Activated naive CD4-positive, alpha-beta T cell treated with anti-CD3 and anti-CD28 coated beads, Interleukin-2, amount 10 ng/mL, durations not matched to agents 7 days and 5 days (primary cell): ENCODE results near the gene CDC5L.

ENCODE experiments used
- CTCF ChIA-PET: fragments of 350-600 bp; sonication (Branson Sonifier 250); formaldehyde crosslinking; loops from one replicate; lab custom pipeline; 2021; ENCODE audit warnings: antibody characterized with exemption; lab: Charles Lee
- DNase-seq: peaks from one replicate; pipeline ENCODE4 v3.0.0-alpha.2; 2020
- H3K27ac Mint-ChIP-seq: one replicate; pipeline ENCODE4 v1.8.0; 2021; ENCODE audit warnings: mild to moderate bottlenecking, moderate library complexity, mixed read lengths
- H3K27me3 Mint-ChIP-seq: one replicate; pipeline ENCODE4 v1.8.0; 2021; ENCODE audit warnings: mild to moderate bottlenecking, mixed read lengths
- H3K36me3 Mint-ChIP-seq: one replicate; pipeline ENCODE4 v1.8.0; 2021; ENCODE audit warnings: mixed read lengths
- H3K4me1 Mint-ChIP-seq: one replicate; pipeline ENCODE4 v1.8.0; 2021; ENCODE audit warnings: mixed read lengths
- H3K4me3 Mint-ChIP-seq: one replicate; pipeline ENCODE4 v1.8.0; 2021; ENCODE audit warnings: mild to moderate bottlenecking, moderate library complexity, mixed read lengths
- H3K9me3 Mint-ChIP-seq: one replicate; pipeline ENCODE4 v1.8.0; 2021; ENCODE audit warnings: mixed read lengths

The CDC5L gene

DNA sequence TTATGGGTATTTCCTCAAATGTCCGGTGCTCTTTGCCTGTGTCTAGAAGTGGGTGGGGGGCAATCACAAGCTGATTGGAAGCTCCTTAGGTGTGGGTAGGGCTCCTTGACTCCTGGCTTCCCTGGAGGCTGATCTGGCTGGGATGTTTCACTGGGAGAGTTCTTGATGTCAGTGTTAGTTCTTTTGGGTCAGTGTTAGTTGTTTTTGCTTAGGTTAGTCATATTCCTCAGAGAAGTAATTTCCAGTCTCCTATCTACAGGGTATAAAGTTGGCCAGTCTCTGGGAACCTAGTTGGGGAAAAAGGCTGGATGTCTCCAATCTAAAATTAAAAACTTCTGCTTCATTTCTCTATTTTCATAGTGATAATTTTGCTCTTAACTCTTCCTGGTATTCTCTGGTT is 23.6 kb downstream of the CDC5L start:
- peaks cover 82% of the 10 kb centered on the region for H3K36me3 Mint-ChIP-seq
- H3K4me1 Mint-ChIP-seq, result peaks cover 14% of the 10 kb centered on the region
- no peaks in the 10 kb centered on the region for H3K9me3 Mint-ChIP-seq
- no peak overlapping the region for H3K4me3 Mint-ChIP-seq
- CTCF ChIA-PET, result interaction anchor here (0.7 kb wide), 1 partner anchor 71 kb away, joined by 3 read pairs; no protein-coding TSS in a partner anchor
- H3K27me3 Mint-ChIP-seq, result no peaks in the 10 kb centered on the region
- DNase-seq, result no peak
- H3K27ac Mint-ChIP-seq, result no peak overlapping the region

DNA sequence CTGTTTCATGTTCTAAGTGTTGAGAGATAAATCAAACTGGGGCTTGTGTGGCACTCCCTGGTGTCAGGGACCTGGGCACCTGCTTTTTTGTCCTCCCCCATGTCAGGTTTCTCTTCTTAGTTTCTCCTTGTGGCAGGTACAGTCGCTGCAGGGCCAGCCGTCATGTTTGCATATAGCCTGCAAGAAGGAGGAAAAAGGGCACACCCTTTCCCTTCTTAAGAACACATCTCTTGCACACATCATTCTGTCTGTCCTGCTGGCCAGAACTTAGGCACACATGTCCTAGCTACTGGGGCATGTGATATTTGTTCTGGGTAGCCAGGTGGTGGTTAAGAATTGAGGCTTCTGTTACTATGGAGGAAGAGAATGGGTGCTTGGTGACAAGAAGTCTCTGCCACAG is 27.9 kb downstream of the CDC5L start:
- CTCF ChIA-PET, result no interaction called here
- Mint-ChIP-seq H3K4me3 (no peak overlapping the region), H3K27ac (no peak overlapping the region), H3K27me3 (no peaks in the 10 kb centered on the region), H3K36me3 (peaks cover 68% of the 10 kb centered on the region), H3K9me3 (peaks cover 4% of the 10 kb centered on the region), H3K4me1 (peaks cover 11% of the 10 kb centered on the region)
- no peak for DNase-seq

DNA sequence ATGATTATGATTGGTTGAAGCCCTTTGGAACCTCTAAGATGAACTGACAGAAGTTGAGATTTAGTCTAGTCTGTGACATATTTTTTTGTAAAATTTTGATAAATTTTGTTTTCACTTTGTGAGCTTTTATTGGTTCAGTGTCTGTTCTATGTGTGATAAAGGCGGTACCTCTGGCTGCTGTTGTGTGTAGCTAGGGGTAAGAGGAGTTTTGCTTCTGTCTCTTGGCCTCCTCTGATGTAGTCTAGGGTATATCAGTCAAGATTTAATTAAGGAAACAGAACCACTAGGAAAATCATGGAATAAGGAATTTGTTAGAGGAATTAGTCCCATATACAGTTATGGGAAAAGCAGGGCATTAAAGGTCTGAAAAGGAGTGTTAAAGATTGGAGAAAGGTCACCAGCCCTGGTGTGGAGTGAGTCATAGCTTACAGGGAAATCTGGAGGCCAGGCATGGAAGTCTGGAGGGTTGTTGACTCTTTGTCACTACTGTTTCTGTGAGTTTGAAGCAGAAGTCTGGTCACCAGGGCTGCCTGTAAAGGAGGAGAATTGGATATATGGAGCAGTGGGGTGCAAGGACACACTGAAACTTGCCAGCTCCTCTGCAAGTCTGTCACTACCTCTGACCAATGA is 28.5 kb downstream of the CDC5L start:
- no peak for DNase-seq
- H3K36me3 Mint-ChIP-seq, result peaks cover 71% of the 10 kb centered on the region
- no peak overlapping the region for H3K27ac Mint-ChIP-seq
- no peaks in the 10 kb centered on the region for H3K27me3 Mint-ChIP-seq
- peaks cover 11% of the 10 kb centered on the region for H3K4me1 Mint-ChIP-seq
- no peak overlapping the region for H3K4me3 Mint-ChIP-seq
- CTCF ChIA-PET, result no interaction called here
- peaks cover 4% of the 10 kb centered on the region for H3K9me3 Mint-ChIP-seq

DNA sequence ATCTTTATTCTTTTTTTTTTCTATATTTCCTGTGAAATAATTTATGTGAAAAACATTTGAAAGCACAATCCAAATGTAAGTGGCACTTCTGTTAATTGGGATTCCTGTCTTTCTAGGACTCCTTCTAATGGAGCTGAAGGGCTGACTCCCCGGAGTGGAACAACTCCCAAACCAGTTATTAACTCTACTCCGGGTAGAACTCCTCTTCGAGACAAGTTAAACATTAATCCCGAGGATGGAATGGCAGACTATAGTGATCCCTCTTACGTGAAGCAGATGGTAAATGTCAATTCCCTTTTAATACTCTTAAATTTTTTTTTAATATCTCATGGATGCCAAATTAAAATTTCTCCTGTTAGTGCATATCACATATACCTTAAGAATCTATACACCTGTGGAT is 35.0 kb downstream of the CDC5L start:
- no peak for DNase-seq
- H3K4me1 Mint-ChIP-seq, result no peaks in the 10 kb centered on the region
- H3K4me3 Mint-ChIP-seq, result no peak overlapping the region
- peaks cover 61% of the 10 kb centered on the region for H3K36me3 Mint-ChIP-seq
- no peaks in the 10 kb centered on the region for H3K27me3 Mint-ChIP-seq
- CTCF ChIA-PET, result interaction anchor here (0.6 kb wide), 1 partner anchor 1312 kb away, joined by 3 read pairs; no protein-coding TSS in a partner anchor
- no peak overlapping the region for H3K27ac Mint-ChIP-seq
- H3K9me3 Mint-ChIP-seq, result no peaks in the 10 kb centered on the region

DNA sequence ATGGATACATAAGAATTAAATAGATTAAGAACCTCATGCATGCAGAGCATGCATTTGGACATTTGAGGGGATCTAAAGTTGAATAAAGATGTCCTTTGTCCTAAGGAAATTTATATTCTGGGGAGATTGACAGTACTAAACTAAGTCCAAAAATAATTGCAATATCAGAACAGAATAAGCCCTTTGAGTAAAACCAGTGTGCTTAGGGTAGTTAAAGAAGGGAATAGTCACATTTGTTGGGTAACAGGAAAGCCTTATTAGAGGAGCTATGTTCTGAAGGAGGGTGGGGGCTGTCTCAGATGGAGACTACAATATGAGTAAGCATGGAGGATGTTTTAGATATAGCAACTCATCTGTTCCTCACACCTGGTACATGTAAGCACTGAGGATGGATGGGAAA is 35.8 kb downstream of the CDC5L start:
- CTCF ChIA-PET, result no interaction called here
- peaks cover 61% of the 10 kb centered on the region for H3K36me3 Mint-ChIP-seq

DNA sequence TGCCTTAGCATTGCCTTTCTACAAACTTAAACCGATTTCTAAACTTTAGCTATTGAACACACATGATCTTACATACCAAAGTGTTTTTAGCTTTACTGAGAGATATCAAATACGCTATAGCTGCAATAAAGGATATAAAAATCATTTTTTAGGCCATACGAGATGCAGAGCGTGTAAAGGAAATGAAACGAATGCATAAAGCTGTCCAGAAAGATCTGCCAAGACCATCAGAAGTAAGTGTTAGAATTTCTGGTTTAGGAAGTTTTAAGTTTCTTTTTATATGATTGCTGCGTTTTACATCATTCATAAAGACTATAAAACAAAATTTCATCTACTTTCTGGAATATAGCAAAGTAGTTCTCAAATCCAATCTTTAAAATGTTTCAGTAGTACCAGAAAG is 38.4 kb downstream of the CDC5L start:
- CTCF ChIA-PET, result interaction anchor here (1.3 kb wide), 1 partner anchor 10 kb away, joined by 3 read pairs; no protein-coding TSS in a partner anchor
- Mint-ChIP-seq H3K27ac (no peak overlapping the region), H3K4me1 (no peaks in the 10 kb centered on the region), H3K4me3 (no peak overlapping the region), H3K27me3 (no peaks in the 10 kb centered on the region), H3K9me3 (no peaks in the 10 kb centered on the region), H3K36me3 (peaks cover 52% of the 10 kb centered on the region)
- no peak for DNase-seq

More for the DNA sequence above, 35.8 kb downstream of the CDC5L start:
- DNase-seq, result no peak
- Mint-ChIP-seq H3K4me1 (no peaks in the 10 kb centered on the region), H3K27me3 (no peaks in the 10 kb centered on the region), H3K27ac (no peak overlapping the region), H3K9me3 (no peaks in the 10 kb centered on the region), H3K4me3 (no peak overlapping the region)

DNA sequence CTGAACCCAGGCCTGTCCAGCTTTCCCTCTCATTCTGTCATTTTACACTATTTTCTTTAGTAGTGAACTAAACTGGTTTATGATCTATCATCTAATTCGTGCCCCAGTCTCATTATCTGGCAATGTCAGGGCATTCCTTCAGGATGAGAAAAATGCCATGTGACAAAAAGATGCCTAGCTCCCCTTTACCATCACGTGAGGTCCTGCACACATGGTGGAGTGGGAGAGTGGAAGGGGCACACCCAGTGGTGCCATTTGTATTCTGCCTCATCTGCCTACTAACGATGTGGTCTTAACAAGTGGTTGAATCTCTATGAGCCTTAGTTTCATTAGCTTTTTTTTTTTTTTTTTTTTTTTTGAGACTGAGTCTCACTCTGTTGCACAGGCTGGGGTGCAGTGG is 41.2 kb downstream of the CDC5L start:
- H3K9me3 Mint-ChIP-seq, result no peaks in the 10 kb centered on the region
- H3K27me3 Mint-ChIP-seq, result no peaks in the 10 kb centered on the region
- CTCF ChIA-PET, result interaction anchor here (0.7 to 3.1 kb wide), 5 partner anchors 27 to 402 kb away, joined by 4 to 11 read pairs (median 6); partner anchors contain the start of gene CDC5L
- no peak overlapping the region for H3K4me3 Mint-ChIP-seq
- no peaks in the 10 kb centered on the region for H3K4me1 Mint-ChIP-seq
- no peak overlapping the region for H3K27ac Mint-ChIP-seq
- DNase-seq, result no peak
- peaks cover 50% of the 10 kb centered on the region for H3K36me3 Mint-ChIP-seq

DNA sequence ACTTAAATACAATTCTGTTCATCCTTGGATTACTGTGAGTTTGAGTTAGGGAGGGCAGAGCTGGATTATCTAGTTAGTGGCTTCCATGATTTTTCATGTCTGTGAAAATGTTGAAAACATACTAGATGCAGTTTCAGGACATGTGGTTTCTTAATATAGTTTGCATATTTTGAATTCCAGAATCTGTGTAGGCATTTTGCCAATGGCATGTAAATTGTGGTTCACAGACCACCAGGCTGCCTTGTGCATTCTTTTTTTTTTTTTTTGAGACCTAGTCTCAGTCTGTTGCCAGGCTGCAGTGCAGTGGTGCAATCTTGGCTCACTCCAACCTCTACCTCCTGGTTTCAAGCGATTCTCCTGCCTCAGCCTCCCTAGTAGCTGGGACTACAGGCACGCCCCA is 42.8 kb downstream of the CDC5L start:
- no peaks in the 10 kb centered on the region for H3K27me3 Mint-ChIP-seq
- H3K27ac Mint-ChIP-seq, result no peak overlapping the region
- CTCF ChIA-PET, result interaction anchor here (1.0 to 3.1 kb wide), 4 partner anchors 25 to 41 kb away, joined by 3 to 11 read pairs (median 4); no protein-coding TSS in a partner anchor
- H3K9me3 Mint-ChIP-seq, result no peaks in the 10 kb centered on the region
- H3K4me3 Mint-ChIP-seq, result no peak overlapping the region
- DNase-seq, result no peak
- no peaks in the 10 kb centered on the region for H3K4me1 Mint-ChIP-seq
- peaks cover 44% of the 10 kb centered on the region for H3K36me3 Mint-ChIP-seq

DNA sequence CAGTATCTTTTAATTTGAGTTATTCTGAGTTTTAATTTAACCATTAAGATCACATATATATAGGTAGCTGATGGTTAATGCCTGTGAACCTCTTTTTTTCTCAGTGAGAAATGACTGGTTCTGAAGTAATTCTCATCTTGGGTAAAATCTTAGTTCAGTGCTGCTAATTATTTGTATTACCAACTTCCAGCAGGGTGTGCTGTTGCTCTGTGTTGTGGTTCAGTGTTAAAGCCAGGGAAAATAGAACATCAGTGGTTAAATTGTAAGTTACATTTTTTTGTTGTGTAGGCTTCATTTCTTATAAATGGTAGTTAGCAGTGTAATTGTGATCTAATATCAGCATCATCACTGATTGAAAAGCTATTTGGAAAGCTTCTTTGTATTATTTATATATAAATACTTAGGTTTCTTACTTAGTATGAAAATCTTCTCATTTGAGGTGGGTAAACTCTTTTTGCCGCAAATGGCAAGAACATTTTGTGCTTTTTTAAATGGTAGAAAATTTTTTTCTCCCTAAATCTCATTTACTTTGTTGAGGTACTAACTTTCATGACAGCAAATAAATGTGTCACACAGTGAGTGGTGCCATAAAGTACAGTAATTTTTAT is 43.7 kb downstream of the CDC5L start:
- Mint-ChIP-seq H3K4me3 (no peak overlapping the region), H3K4me1 (no peaks in the 10 kb centered on the region), H3K9me3 (no peaks in the 10 kb centered on the region), H3K27ac (no peak overlapping the region), H3K36me3 (peaks cover 40% of the 10 kb centered on the region), H3K27me3 (no peaks in the 10 kb centered on the region)
- CTCF ChIA-PET, result interaction anchor here (0.5 to 3.1 kb wide), 7 partner anchors 24 to 143 kb away, joined by 3 to 11 read pairs (median 3); no protein-coding TSS in a partner anchor
- peak; percentile 61 for DNase-seq

DNA sequence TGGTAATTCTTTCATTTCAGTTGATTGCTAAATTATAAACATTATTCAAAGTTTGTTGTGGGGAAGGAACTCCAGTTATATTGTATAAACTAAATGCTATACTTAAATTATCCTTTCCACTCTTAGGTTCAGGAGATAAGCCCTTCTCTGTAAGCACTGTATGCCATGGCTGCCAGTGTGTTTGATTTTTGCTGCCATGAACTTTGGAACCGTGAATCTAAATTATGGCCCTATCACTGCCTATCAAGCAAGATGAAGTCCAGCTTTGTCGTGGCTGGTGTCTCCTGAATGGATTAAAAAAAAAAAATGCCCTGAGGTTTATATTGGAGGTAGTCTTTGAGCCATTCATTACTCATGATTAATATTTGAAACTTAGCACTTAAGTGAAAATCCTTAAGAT is 44.7 kb downstream of the CDC5L start:
- no peak overlapping the region for H3K4me3 Mint-ChIP-seq
- H3K27me3 Mint-ChIP-seq, result no peaks in the 10 kb centered on the region
- DNase-seq, result no peak
- no peaks in the 10 kb centered on the region for H3K4me1 Mint-ChIP-seq
- CTCF ChIA-PET, result interaction anchor here (0.8 to 1.2 kb wide), 3 partner anchors 26 to 38 kb away, joined by 3 to 5 read pairs (median 3); no protein-coding TSS in a partner anchor
- H3K27ac Mint-ChIP-seq, result no peak overlapping the region
- peaks cover 40% of the 10 kb centered on the region for H3K36me3 Mint-ChIP-seq
- no peaks in the 10 kb centered on the region for H3K9me3 Mint-ChIP-seq

DNA sequence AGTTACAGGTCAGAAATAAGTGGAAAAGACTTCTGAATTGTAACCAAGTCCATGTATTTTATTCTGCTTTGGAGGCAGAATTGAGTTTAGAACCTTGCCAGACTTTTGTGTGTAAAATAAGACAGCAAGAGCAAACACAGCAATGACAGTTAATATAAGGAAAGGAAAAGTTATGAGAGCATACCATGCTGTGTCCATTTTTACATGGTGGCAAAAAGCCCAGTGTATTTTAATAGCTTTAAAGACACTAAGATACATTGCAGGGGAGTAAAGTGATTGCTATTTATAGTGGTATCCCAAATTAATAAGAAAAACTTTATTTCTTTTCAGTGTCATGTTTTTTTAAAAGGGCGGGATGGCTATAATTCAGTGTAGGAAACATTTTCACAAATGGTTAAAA is 45.2 kb downstream of the CDC5L start:
- no peak overlapping the region for H3K4me3 Mint-ChIP-seq
- DNase-seq, result no peak
- H3K9me3 Mint-ChIP-seq, result no peaks in the 10 kb centered on the region
- CTCF ChIA-PET, result no interaction called here
- no peak overlapping the region for H3K27ac Mint-ChIP-seq
- H3K27me3 Mint-ChIP-seq, result no peaks in the 10 kb centered on the region
- H3K4me1 Mint-ChIP-seq, result no peaks in the 10 kb centered on the region
- H3K36me3 Mint-ChIP-seq, result peaks cover 42% of the 10 kb centered on the region

DNA sequence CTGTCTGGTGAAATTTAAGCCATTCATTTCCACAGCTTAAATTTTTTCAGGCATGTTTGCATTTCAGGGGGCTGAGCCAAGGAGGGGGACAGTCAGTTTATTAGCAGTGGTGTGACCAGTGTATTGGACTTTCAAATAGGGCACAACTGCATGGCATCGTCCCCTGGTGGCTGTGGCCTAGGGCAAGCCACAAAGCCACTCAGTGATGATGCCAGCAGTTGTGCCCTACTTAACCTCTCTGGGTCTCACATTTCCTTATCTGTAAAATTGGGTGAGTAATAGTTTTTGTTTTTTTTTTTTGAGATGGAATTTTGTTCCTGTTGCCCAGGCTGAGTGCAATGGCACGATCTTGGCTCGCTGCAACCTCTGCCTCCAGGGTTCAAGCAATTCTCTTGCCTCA is 48.0 kb downstream of the CDC5L start:
- CTCF ChIA-PET, result interaction anchor here (1.1 to 1.6 kb wide), 3 partner anchors 10 to 35 kb away, joined by 3 read pairs; no protein-coding TSS in a partner anchor
- Mint-ChIP-seq H3K9me3 (no peaks in the 10 kb centered on the region), H3K36me3 (peaks cover 52% of the 10 kb centered on the region), H3K4me3 (no peak overlapping the region), H3K4me1 (no peaks in the 10 kb centered on the region), H3K27ac (no peak overlapping the region), H3K27me3 (no peaks in the 10 kb centered on the region)
- DNase-seq, result no peak

DNA sequence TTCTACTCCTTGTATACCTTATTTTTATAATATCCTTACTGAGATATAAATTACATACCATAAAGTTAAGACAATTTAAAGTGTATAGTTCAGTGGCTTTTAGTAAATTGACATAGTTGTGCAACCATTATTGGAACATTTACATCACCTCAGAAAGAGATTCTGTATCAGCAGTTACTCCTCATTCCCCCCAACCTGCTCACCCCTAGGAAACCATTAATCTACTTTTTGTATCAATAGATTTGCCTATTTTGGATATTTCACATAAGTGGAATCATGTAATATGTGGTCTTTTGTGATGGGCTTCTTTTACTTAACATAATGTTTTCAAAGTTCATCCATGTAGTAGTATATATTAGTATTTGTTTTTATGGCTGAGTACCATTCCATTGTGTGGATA is 51.3 kb downstream of the CDC5L start:
- DNase-seq, result no peak
- peaks cover 59% of the 10 kb centered on the region for H3K36me3 Mint-ChIP-seq
- peaks cover 18% of the 10 kb centered on the region for H3K9me3 Mint-ChIP-seq
- CTCF ChIA-PET, result interaction anchor here (2.0 kb wide), 1 partner anchor 17 kb away, joined by 9 read pairs; no protein-coding TSS in a partner anchor
- H3K4me3 Mint-ChIP-seq, result no peak overlapping the region
- H3K27ac Mint-ChIP-seq, result no peak overlapping the region
- no peaks in the 10 kb centered on the region for H3K27me3 Mint-ChIP-seq
- no peaks in the 10 kb centered on the region for H3K4me1 Mint-ChIP-seq

DNA sequence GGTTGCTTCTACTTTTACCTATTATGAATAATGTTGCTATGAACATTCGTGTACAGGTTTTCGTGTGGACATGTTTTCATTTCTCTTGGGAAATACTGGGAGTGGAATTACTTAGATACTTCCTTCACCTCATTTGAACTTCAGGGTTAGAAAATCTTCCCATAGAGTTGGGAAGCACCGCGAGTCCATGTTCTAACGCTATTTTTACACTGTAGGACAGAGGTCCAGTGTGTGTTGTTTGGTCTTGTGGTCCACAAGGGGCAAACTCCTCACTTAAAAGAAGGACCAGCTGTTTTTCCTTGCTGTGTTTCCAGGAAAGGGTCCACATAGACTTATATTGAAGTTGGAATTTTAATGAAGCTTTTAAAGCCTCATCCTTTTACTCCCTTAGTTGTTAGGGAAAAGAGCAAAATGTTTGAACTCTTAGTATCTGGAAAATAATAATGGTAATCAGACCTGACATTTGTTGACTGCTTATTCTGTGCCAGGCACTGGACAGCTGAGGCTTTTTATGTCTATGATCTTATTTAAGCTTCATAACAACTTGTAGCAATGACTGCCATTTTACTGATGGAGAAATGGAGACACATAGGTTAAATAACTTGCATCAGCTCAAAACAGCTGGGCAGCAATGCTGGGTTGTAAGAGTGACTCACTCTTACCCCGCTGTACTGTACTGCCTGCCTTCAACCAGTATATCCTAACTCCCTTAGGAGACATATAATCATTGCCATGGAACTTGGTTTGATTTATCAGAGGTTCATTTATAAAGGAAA is 52.0 kb downstream of the CDC5L start:
- CTCF ChIA-PET, result interaction anchor here (1.2 to 2.0 kb wide), 2 partner anchors 15 to 17 kb away, joined by 3 to 9 read pairs; no protein-coding TSS in a partner anchor
- Mint-ChIP-seq H3K36me3 (peaks cover 62% of the 10 kb centered on the region), H3K9me3 (peaks cover 18% of the 10 kb centered on the region)

More for the DNA sequence above, 52.0 kb downstream of the CDC5L start:
- no peak for DNase-seq
- Mint-ChIP-seq H3K4me1 (no peaks in the 10 kb centered on the region), H3K27me3 (no peaks in the 10 kb centered on the region), H3K4me3 (no peak overlapping the region), H3K27ac (no peak overlapping the region)
